ENCODE measurements around the gene CAPZA3. TPM values are rescaled to one million over a fixed set of nuclear protein-coding genes. Genes with fewer than 3 reads are reported as not detected.
"Not testable (repeated sequence)": the region's sequence is repeated elsewhere in the genome, so short reads cannot be mapped to it uniquely, and the experiment has no call there.

CAPZA3 gene
- not detected in 2 replicates for total RNA-seq (2014; rRNA removed; shearing (Covaris generic); ENCODE audit: low replicate concordance)

- DNase-seq (ENCODE audit: low read depth), result no peak
- in situ Hi-C loops (cut with HindIII; ENCODE audit: low pct_unique_long_range_greater_than_20kb, low sequenced_read_pairs), result no loop called here
Measured at GRCh38 chr12:18737819-18738218, at the start of gene CAPZA3, which contains the start of gene PLCZ1. Gene CAPZA3, plus strand, starts transcription at chr12:18738119. Its CDS starts 150 bp downstream, at chr12:18738269. Gene PLCZ1, minus strand, starts transcription at chr12:18738012. Its CDS starts 641 bp downstream, at chr12:18737371.

GRCh38 chr12:18689771-18690170 lies 48.1 kb upstream of the CAPZA3 start:
- DNase-seq (ENCODE audit: low read depth), result no peak
- in situ Hi-C loops (cut with HindIII; ENCODE audit: low pct_unique_long_range_greater_than_20kb, low sequenced_read_pairs), result no loop called here

- in situ Hi-C loops (cut with HindIII; ENCODE audit: low pct_unique_long_range_greater_than_20kb, low sequenced_read_pairs), result no loop called here
- DNase-seq (ENCODE audit: low read depth), result peak; percentile 40
Measured at GRCh38 chr12:18690653-18691052, 47.3 kb upstream of the CAPZA3 start.

GRCh38 chr12:18693986-18694385 lies 43.9 kb upstream of the CAPZA3 start:
- in situ Hi-C loops (cut with HindIII; ENCODE audit: low pct_unique_long_range_greater_than_20kb, low sequenced_read_pairs); DNase-seq (ENCODE audit: low read depth): not testable (repeated sequence)

- peak; percentile 40 for DNase-seq (ENCODE audit: low read depth)
Measured at GRCh38 chr12:18696971-18697602, 40.8 kb upstream of the CAPZA3 start.

GRCh38 chr12:18700271-18700670 lies 37.6 kb upstream of the CAPZA3 start:
- in situ Hi-C loops (cut with HindIII; ENCODE audit: low pct_unique_long_range_greater_than_20kb, low sequenced_read_pairs), result no loop called here
- no peak for DNase-seq (ENCODE audit: low read depth)

More at GRCh38 chr12:18696971-18697602, 40.8 kb upstream of the CAPZA3 start:
- in situ Hi-C loops (cut with HindIII; ENCODE audit: low pct_unique_long_range_greater_than_20kb, low sequenced_read_pairs), result no loop called here

GRCh38 chr12:18703321-18703720 lies 34.6 kb upstream of the CAPZA3 start:
- in situ Hi-C loops (cut with HindIII; ENCODE audit: low pct_unique_long_range_greater_than_20kb, low sequenced_read_pairs), result no loop called here
- peak; percentile 82 for DNase-seq (ENCODE audit: low read depth)

GRCh38 chr12:18703911-18704310 lies 34.0 kb upstream of the CAPZA3 start:
- DNase-seq (ENCODE audit: low read depth), result no peak
- in situ Hi-C loops (cut with HindIII; ENCODE audit: low pct_unique_long_range_greater_than_20kb, low sequenced_read_pairs), result no loop called here

GRCh38 chr12:18706798-18707197 lies 31.1 kb upstream of the CAPZA3 start:
- no peak for DNase-seq (ENCODE audit: low read depth)
- in situ Hi-C loops (cut with HindIII; ENCODE audit: low pct_unique_long_range_greater_than_20kb, low sequenced_read_pairs), result no loop called here

GRCh38 chr12:18716236-18716635 lies 21.7 kb upstream of the CAPZA3 start:
- in situ Hi-C loops (cut with HindIII; ENCODE audit: low pct_unique_long_range_greater_than_20kb, low sequenced_read_pairs), result no loop called here
- DNase-seq (ENCODE audit: low read depth), result no peak

GRCh38 chr12:18718462-18718861 lies 19.5 kb upstream of the CAPZA3 start:
- in situ Hi-C loops (cut with HindIII; ENCODE audit: low pct_unique_long_range_greater_than_20kb, low sequenced_read_pairs), result no loop called here

GRCh38 chr12:18719922-18720510 lies 17.9 kb upstream of the CAPZA3 start:
- DNase-seq (ENCODE audit: low read depth), result no peak
- in situ Hi-C loops (cut with HindIII; ENCODE audit: low pct_unique_long_range_greater_than_20kb, low sequenced_read_pairs), result no loop called here

More at GRCh38 chr12:18718462-18718861, 19.5 kb upstream of the CAPZA3 start:
- no peak for DNase-seq (ENCODE audit: low read depth)

GRCh38 chr12:18720690-18721089 lies 17.2 kb upstream of the CAPZA3 start:
- in situ Hi-C loops (cut with HindIII; ENCODE audit: low pct_unique_long_range_greater_than_20kb, low sequenced_read_pairs), result no loop called here
- no peak for DNase-seq (ENCODE audit: low read depth)

- in situ Hi-C loops (cut with HindIII; ENCODE audit: low pct_unique_long_range_greater_than_20kb, low sequenced_read_pairs), result no loop called here
- DNase-seq (ENCODE audit: low read depth), result no peak
Measured at GRCh38 chr12:18721452-18721851, 16.5 kb upstream of the CAPZA3 start.

GRCh38 chr12:18723752-18724151 lies 14.2 kb upstream of the CAPZA3 start:
- peak; percentile 29 for DNase-seq (ENCODE audit: low read depth)
- in situ Hi-C loops (cut with HindIII; ENCODE audit: low pct_unique_long_range_greater_than_20kb, low sequenced_read_pairs), result no loop called here

GRCh38 chr12:18731156-18731555 lies 6.8 kb upstream of the CAPZA3 start:
- in situ Hi-C loops (cut with HindIII; ENCODE audit: low pct_unique_long_range_greater_than_20kb, low sequenced_read_pairs), result no loop called here
- DNase-seq (ENCODE audit: low read depth), result no peak

GRCh38 chr12:18747895-18748294 lies 10.0 kb downstream of the CAPZA3 start:
- in situ Hi-C loops (cut with HindIII; ENCODE audit: low pct_unique_long_range_greater_than_20kb, low sequenced_read_pairs), result no loop called here
- DNase-seq (ENCODE audit: low read depth), result peak; percentile 47

- in situ Hi-C loops (cut with HindIII; ENCODE audit: low pct_unique_long_range_greater_than_20kb, low sequenced_read_pairs), result no loop called here
- DNase-seq (ENCODE audit: low read depth), result no peak
Measured at GRCh38 chr12:18749386-18749957, 11.6 kb downstream of the CAPZA3 start.

- no peak for DNase-seq (ENCODE audit: low read depth)
- in situ Hi-C loops (cut with HindIII; ENCODE audit: low pct_unique_long_range_greater_than_20kb, low sequenced_read_pairs), result no loop called here
Measured at GRCh38 chr12:18750085-18750484, 12.2 kb downstream of the CAPZA3 start.
